HG03565 (cell line): ENCODE measurements around the gene RYR2.
"Not testable (repeated sequence)": the region's sequence is repeated elsewhere in the genome, so short reads cannot be mapped to it uniquely, and the experiment has no call there.

Experiments used
- ATAC-seq: cut with Tn5 transposase; IDR thresholded peaks from one replicate; pipeline ENCODE4 v1.9.1; 2021; ENCODE audit warnings: mild to moderate bottlenecking, moderate library complexity; ENCODE audit not compliant: unreplicated experiment

Gene RYR2

DNA sequence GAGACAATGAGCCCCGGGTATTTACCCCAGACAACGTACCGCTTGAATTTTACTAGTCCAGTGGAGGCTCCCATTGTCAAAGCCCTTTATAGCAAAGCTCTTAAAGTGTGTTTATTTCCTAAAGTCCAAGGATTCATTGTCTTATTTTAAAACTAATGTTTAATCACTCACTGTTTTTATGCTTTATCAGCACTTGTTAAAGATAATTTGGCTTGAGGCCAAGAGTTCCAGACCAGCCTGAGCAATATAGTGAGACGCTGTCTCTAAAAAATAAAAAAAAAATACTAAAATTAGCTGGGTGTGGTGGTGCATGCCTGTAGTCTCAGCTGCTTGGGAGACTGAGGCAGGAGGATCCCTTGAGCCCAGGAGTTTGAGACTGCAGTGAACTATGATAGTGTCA, 202.8 kb downstream of the RYR2 start:
- ATAC-seq = no peak

- no peak for ATAC-seq
Measured at GRCh38 chr1:237247442-237247841, 205.5 kb downstream of the RYR2 start.

DNA sequence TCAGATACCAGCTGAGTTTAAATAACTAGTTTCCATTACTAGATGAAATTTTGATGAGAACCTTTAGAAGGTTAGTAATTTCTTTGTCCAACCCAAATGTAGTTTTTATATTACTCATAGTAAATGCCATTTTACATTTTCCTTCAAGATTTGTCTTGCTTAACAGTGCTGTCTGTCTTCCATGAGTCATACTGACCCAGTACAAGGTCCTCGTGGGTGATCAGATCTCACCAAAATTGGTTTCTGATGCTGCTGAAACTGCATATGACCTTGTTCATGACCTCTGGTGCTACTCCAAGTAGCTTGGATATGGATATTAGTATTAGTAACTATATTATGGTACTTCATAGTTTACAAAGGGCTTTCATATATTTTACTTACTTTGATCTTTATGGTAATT, 207.1 kb downstream of the RYR2 start:
- no peak for ATAC-seq

GRCh38 chr1:237250055-237250454, 208.1 kb downstream of the RYR2 start:
- no peak for ATAC-seq

DNA sequence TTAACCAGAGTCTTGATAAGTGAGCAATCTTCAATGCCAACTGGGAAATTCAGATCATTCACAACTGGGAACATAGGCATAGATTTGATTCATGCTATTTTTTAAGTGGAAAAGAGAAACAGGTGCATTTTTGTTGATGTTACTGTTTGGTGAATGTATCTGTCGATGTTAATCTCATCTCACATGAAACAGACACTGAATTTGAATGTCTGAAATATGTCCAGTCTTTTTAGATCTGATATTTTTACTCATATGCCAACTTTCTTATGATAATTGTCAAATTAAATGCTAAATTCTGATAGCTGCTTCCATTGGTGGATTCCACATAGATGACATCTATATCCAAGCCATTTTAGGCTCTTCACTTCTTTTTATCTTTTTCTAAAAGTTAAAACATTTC, 213.1 kb downstream of the RYR2 start:
- no peak for ATAC-seq

DNA sequence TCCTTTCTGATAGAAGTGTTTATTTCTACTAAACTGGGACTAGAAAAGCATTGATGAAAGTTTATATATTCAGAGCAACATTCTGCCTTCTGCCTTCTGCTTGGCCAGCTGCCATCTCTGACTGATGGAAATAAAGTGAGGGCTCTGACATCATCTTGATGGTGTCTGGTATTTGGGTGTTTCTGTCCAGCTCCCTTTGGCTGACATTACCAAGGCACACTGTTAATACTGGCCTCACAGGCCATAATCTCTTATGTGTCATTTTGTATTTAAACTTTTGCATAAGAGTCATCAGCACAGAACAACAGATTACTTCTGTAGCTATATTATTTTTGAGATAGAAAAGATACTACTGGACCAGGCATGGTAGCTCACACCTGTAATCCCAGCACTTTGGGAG, 216.9 kb downstream of the RYR2 start:
- no peak for ATAC-seq

DNA sequence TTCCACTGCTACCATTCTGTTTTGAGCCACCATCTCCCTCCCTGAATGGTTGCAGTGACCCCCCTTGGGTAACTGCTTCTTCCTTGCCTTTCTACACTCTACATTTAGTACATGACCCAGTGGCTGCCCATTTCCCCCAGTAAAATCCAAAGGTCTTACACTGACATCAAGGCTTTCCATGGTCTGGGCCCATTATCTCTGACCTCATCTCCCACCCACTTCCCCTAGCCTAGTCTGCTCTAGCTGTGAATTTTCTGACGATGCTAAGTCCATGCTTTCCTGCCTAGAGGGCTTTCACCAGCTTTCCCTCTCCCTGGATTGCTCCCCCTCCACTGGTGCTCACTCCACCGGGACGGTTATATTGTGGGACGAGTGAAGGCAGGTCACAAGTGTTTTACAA, 219.2 kb downstream of the RYR2 start:
- no peak for ATAC-seq

DNA sequence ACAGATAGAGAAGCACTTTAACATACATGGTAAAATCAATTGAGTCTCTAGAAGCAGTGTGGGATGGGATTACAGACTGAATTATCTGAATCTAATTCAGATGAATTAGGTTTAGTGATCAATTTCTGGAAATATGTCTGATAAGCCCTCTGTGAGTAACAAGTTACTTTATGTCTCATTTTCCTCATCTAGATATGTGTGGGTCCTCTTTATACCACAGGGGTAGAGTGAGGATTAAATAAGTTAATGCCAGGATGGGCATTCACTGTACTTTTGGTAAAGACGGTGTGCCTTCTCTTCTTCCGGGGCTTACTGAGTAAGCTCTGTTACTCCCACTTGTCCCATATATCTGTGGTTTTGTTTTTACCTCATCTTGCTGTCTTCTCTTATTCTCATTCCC, 225.8 kb downstream of the RYR2 start:
- ATAC-seq = no peak

DNA sequence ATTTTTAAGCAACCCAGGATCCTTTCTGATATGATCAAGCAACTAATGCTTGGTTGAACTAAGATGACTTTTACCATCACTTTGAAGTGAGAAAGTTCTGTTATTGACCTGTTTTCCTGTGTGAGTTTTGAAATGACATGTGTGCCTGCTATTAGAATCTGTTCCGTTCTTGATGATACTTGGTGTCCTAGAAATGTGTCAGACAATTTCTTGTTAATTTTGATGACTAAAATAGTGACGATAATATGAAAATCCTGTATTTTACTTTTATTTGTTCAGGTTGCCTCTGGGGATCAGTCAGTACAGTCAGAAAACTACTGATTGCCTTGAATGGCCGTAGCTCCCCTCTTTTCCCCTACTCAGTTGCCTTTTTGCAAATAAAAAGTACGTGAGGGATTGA, 228.0 kb downstream of the RYR2 start:
- peak; percentile 88 for ATAC-seq

DNA sequence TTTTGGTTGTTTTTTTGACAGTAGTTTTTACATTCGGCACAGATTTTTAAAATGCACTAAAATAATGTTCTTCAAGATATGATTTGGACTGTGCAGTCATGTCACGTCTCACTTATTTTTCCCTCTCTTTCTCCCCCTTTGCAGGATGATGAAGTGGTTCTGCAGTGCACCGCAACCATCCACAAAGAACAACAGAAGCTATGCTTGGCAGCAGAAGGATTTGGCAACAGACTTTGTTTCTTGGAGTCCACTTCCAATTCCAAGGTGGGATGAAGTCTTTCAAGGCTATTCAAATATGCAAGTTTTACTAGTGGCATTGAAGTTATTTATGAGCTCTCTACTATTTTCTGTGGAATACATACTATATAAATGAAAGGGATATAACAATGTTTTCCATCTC, 228.4 kb downstream of the RYR2 start:
- ATAC-seq = no peak

DNA sequence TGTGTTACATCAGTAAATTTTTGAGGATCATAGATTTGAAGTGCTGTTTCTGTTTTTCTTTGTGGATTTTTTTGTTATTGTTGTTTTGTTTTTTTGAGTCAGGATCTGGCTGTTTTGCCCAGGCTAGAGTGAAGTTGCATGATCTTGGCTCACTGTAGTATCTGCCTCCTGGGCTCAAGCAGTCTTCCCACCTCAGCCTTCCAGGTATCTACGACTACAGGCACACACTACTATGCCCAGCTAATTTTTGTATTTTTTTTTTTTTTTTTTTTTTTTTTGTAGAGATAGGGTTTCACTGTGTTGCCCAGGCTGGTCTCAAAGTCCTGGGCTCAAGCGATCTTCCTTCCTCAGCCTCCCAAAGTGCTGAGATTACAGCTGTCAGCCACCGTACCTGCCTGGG, 236.0 kb downstream of the RYR2 start:
- ATAC-seq = not testable (repeated sequence)

DNA sequence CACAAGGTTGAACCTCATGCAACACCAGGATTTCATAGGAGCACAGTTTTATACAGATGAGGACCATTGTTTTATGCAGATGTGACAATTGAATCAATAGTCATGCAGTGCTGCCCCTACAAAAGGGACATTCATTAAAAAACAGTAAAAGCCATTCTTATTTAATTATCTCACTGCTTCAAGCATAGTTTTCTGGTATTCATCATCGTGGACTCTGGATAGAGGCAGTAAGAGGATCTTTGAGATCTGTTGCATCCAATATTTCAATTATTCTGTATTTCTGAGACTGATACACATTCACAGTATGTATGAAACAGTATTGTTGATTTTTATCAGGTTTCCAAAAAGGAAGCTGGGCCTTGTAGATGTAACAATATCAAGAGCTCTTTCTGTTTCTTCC, 237.6 kb downstream of the RYR2 start:
- no peak for ATAC-seq

DNA sequence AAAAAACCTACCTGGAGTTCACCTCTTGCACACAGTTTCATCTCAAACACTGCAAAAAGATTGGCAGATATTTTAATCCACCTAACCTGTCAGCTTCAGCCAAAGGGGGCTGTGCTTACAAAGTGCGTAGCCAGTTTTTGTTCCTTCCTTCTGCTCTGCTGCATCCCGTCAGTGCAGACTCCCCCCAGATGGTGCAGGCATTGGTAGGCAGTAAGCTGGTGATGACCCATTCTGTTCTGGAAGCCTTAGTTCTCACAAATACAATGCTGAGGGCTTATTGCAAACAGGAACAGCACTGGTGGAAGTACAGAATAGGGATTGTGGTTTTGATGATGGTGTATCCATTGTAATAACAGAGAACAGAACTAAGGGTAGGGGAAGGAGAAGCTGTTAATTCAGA, 239.5 kb downstream of the RYR2 start:
- no peak for ATAC-seq

DNA sequence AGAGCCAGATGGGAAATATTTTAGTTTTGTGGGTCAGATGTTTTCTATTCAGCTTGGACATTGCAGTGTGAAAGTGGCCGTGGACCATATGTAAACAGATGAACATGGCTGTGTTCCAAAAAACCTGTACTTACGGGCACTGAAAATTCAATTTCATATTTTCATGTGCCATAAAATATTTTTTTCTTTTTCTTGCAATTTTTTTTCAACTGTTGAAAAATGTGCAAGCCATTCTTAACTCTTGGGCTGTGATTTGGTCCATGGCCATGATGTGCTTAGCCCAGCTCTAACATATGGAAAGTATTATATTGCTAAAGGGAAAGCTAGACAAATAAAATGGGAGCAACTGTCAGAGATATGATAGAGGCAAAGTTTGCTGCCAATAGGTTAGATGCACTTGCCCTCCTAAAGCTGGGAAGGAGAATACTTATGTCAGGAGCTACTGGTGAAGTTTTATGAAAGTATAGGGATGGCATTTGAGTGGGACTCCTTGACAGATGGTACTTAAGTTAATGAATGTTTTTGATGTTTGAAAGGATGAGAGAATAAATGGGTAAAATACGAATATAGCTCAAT, 240.3 kb downstream of the RYR2 start:
- no peak for ATAC-seq

GRCh38 chr1:237287876-237288521, 246.0 kb downstream of the RYR2 start:
- ATAC-seq = no peak

- ATAC-seq = no peak
Measured at GRCh38 chr1:237293804-237294203, 251.8 kb downstream of the RYR2 start.

- no peak for ATAC-seq
Measured at GRCh38 chr1:237296861-237297260, 254.9 kb downstream of the RYR2 start.

GRCh38 chr1:237300642-237301041, 258.7 kb downstream of the RYR2 start:
- no peak for ATAC-seq

DNA sequence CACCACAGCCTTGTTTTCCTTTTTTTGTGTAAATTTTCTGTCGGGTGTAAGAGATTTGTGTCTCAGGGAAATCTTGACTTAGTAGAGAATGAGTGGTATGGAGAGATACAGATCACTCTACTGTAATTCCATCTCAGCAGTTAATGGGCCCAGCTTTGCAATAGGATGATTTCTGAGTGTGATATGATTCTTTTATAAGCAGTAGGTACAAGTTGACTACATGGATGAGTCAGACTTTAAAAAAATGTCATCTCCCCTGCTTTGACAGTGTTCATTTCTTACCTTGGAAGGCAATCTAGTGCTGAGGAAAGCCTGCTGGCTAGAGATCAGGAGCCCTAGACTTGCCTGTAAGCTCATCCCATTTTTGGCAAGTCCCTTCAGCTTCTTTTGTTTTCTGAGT, 261.9 kb downstream of the RYR2 start:
- no peak for ATAC-seq

- no peak for ATAC-seq
Measured at GRCh38 chr1:237306726-237307125, 264.7 kb downstream of the RYR2 start.

GRCh38 chr1:237309595-237310118, 267.7 kb downstream of the RYR2 start:
- no peak for ATAC-seq

DNA sequence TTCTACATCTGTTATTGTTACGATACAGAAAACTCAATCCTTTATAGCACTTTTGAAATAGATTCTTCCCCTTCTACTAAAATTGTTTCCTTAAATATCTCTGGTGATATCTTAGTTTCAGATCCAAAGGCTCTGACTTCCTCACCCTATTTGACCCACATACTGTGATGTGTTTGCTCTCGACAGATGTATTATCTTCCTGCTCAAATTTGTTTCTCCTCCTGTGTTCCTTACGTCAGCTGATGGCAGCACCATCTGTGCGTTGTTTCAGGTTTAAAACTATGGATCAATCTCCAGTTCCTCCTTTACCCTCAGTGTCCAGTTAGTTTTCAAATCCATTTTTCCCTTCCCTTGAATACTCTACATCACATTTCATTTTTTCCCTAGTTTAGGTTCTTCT, 274.4 kb downstream of the RYR2 start:
- ATAC-seq = no peak

DNA sequence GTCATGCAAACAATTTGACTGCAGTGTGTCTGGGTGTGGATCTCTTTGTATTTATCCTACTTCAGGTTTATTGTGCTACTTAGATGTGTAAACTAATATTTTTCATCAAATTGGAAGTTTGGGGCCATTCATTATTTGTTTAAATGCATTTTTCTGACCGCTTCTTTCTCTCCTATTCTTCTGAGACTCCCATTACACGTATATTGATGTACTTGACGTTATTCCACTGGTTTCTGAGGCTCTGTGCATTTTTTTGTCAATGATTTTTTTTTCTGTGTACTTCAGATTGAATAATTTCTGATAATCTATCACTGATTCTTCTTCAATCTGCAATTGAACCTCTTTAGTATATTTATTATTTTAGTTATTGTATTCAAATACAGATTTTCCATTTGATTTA, 276.8 kb downstream of the RYR2 start:
- no peak for ATAC-seq
